Muscle layer of colon (tissue), 2 donors: ENCODE data around the gene GPN3.
A peak's percentile ranks its signal among the peaks of the same experiment; 100 is the strongest.

ENCODE experiments used
- H3K27ac ChIP-seq: one replicate; pipeline ENCODE4 v1.7.0; 2013; ENCODE audit warnings: low read depth, mild to moderate bottlenecking, low read length, moderate library complexity
- H3K27me3 ChIP-seq, 2 donors: one replicate each; pipeline ENCODE4 v1.7.0; 2013; ENCODE audit warnings: low read length in 2 of 2, mild to moderate bottlenecking in 2 of 2; ENCODE audit not compliant: insufficient read depth in 2 of 2, control insufficient read depth in 1 of 2
- H3K36me3 ChIP-seq: one replicate; pipeline ENCODE4 v1.7.0; 2013; ENCODE audit warnings: mild to moderate bottlenecking, low read length; ENCODE audit not compliant: insufficient read depth
- H3K4me1 ChIP-seq: one replicate; pipeline ENCODE4 v1.7.0; 2013; ENCODE audit warnings: mild to moderate bottlenecking, low read length; ENCODE audit not compliant: insufficient read depth
- H3K4me3 ChIP-seq, 2 donors: one replicate each; pipeline ENCODE4 v1.7.0; 2013; ENCODE audit warnings: low read length in 2 of 2, low read depth in 1 of 2, mild to moderate bottlenecking in 1 of 2, moderate library complexity in 1 of 2
- H3K9ac ChIP-seq: one replicate; pipeline ENCODE4 v1.7.0; 2013; ENCODE audit warnings: low read length
- H3K9me3 ChIP-seq: one replicate; pipeline ENCODE4 v1.7.0; 2013; ENCODE audit warnings: mild to moderate bottlenecking, low read length
- donor health status: abdominal sarcoma.
- donor health status: Adenocarcinoma of cecum.

GPN3 gene

DNA sequence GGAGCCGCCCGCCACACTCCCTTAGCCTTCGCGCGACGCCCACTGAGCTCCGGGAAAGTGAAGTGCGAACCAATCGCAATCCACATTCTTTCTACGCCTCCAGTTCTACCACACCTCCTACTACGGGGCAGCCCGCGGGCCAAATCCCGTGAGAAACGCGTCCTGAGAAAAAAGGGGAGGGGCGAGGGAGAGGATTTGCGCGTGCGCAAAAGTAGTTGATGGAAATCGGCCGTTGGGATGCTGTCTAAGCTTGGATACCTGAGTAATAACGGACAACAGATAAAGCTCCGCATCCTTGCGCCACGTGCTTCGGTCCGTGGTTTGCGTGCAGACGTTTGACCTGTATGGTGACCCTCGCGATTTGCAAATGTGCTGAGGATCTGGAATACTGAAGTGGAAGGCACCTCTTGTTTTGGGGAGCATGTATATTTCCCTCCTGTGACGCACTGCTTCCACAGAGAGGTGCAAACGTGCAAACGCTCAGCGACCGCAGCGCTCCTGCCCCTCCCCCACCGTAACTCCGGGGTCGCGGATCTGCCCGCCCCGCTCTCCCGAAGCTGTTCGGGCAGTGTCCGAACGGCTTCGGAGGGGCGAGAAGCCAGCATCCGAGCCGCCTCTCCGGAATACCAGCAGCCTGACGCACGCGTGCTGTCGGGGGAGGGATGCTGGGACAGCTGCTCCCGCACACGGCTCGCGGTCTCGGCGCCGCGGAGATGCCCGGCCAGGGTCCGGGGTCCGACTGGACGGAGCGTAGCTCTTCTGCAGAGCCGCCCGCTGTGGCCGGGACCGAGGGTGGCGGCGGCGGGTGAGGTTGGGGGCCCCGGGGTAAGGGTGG is at the start of gene GPN3, which contains the start of gene FAM216A:
Gene GPN3 (minus strand): TSS at position 44 of the 835 bp plus-strand sequence. CDS start 54 bp downstream, outside the sequence.
Gene FAM216A (plus strand): TSS at position 632 of the 835 bp plus-strand sequence. CDS start 31 bp downstream, at position 663.
- Histone ChIP-seq H3K36me3 (peaks cover 7% of the 10 kb centered on the region), H3K9me3 (no peaks in the 10 kb centered on the region), H3K4me3 (peak within 1 kb of the TSS; percentile 82 to 93), H3K4me1 (peaks cover 21% of the 10 kb centered on the region), H3K9ac (peak within 1 kb of the TSS; percentile 94), H3K27me3 (no peaks in the 10 kb centered on the region), H3K27ac (peak within 1 kb of the TSS; percentile 94)

DNA sequence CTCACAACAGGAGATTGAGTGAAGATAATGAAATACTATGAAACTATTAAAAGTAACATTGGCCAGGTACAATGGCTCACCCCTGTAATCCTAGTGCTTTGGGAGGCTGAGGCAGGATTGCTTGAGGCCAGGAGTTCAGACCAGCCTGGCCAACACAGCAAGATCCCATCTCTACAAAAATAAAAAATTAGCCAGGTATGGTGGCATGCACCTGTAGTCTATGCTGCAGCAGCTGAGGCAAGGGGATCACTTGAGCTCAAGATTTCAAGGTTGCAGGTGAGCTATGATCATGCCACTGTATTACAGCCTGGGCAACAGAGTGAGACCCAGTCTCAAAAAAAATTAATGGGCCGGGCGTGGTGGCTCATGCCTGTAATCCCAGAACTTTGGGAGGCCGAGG is 48.9 kb upstream of the GPN3 start:
- no peaks in the 10 kb centered on the region for H3K9me3 ChIP-seq
- H3K27ac ChIP-seq = no peak overlapping the region
- no peaks in the 10 kb centered on the region for H3K4me1 ChIP-seq
- no peaks in the 10 kb centered on the region for H3K36me3 ChIP-seq
- H3K9ac ChIP-seq = no peak overlapping the region
- no peaks in the 10 kb centered on the region for H3K27me3 ChIP-seq
- no peak overlapping the region for H3K4me3 ChIP-seq

- H3K27me3 ChIP-seq = no peaks in the 10 kb centered on the region
- no peaks in the 10 kb centered on the region for H3K36me3 ChIP-seq
- H3K4me3 ChIP-seq = no peak overlapping the region
- H3K9ac ChIP-seq = no peak overlapping the region
- H3K27ac ChIP-seq = no peak overlapping the region
- H3K4me1 ChIP-seq = no peaks in the 10 kb centered on the region
- no peaks in the 10 kb centered on the region for H3K9me3 ChIP-seq
Measured at GRCh38 chr12:110514363-110514762, 46.3 kb upstream of the GPN3 start.

GRCh38 chr12:110513842-110514241 is 45.8 kb upstream of the GPN3 start:
- Histone ChIP-seq H3K9me3 (no peaks in the 10 kb centered on the region), H3K27ac (no peak overlapping the region), H3K27me3 (no peaks in the 10 kb centered on the region), H3K9ac (no peak overlapping the region), H3K36me3 (no peaks in the 10 kb centered on the region), H3K4me1 (no peaks in the 10 kb centered on the region), H3K4me3 (no peak overlapping the region)

- H3K27ac ChIP-seq = no peak overlapping the region
- no peaks in the 10 kb centered on the region for H3K4me1 ChIP-seq
- H3K4me3 ChIP-seq = no peak overlapping the region
- no peaks in the 10 kb centered on the region for H3K9me3 ChIP-seq
- H3K27me3 ChIP-seq = no peaks in the 10 kb centered on the region
- no peaks in the 10 kb centered on the region for H3K36me3 ChIP-seq
- H3K9ac ChIP-seq = no peak overlapping the region
Measured at GRCh38 chr12:110508071-110508586, 40.1 kb upstream of the GPN3 start.

GRCh38 chr12:110505332-110505731 is 37.3 kb upstream of the GPN3 start:
- Histone ChIP-seq H3K9ac (no peak overlapping the region), H3K4me3 (no peak overlapping the region), H3K36me3 (no peaks in the 10 kb centered on the region), H3K27ac (no peak overlapping the region), H3K9me3 (no peaks in the 10 kb centered on the region), H3K4me1 (peaks cover 14% of the 10 kb centered on the region), H3K27me3 (no peaks in the 10 kb centered on the region)

DNA sequence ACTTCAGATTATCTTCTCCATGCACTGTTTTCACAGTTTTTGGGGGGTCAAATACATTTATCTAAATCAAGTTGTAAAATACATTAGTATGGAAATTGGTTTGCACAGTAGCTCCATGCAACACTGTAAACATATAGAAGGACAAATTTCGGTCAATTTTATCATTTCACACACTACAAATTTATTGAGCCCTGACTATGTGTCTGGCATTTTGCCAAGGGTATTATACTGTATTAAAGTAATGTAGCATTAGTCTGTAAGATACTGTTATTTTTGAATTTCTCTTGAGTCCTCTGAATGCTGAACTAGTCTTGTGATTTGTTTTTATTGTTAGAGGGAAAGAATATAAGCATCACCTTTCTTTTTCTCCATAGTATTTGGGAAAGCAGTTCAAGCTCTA is 35.4 kb upstream of the GPN3 start:
- Histone ChIP-seq H3K27ac (no peak overlapping the region), H3K4me3 (no peak overlapping the region), H3K4me1 (peaks cover 31% of the 10 kb centered on the region), H3K9ac (no peak overlapping the region), H3K27me3 (no peaks in the 10 kb centered on the region), H3K36me3 (no peaks in the 10 kb centered on the region), H3K9me3 (no peaks in the 10 kb centered on the region)

DNA sequence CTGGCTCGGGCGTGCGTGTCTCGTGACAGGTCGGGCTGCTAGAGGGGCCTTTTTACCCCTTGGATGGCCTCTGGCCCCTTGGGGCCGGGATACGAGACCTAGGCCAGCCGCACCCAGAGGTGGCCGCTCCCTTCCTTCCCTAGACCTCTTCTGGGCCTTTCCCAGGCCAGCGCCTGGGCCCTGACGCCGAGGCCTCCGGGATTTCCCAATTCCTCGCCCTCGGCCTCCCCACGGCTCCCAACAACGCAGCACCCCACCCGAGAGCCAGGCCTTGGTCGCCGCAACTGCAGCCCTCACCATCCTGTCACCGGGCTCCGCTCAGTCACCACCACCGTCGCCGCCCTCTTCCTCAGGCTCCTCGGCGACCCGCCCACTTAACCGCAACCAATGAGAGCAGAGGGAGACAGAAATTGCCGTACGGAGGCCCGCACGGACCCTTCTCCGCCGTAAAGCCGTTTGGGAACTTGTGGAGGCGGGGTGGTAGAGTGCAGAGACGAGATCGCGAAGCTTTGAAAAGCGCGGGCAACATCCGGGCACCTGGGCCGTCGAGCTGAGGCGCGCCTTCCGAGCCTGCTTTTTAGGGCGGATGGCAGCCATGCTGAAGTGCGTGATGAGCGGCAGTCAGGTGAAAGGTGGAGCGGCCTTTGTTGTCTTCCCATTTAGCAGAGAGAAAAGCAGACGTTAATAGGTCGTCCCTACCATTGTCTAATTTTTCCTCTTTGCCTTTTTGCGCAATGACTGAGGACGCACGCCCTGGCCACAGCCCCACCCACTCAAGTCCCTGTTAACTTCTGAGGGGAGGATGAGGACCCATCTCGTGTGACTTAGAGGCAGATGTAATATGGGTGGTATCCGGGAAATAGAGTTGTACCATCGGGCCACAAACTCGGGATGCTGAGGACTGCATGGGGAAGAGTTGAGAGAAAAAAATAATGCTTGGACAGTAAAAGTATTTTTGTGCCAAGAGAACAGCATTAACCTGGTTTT is 34.0 kb upstream of the GPN3 start, which contains the start of the genes RAD9B and VPS29:
Gene RAD9B (plus strand): TSS at position 580 of the 987 bp plus-strand sequence. CDS start 7 bp downstream, at position 587.
Gene VPS29 (minus strand): TSS at position 360 of the 987 bp plus-strand sequence. CDS start 60 bp downstream, at position 300.
- Histone ChIP-seq H3K9ac (peak within 1 kb of the TSS; percentile 72), H3K27me3 (no peaks in the 10 kb centered on the region), H3K4me1 (peaks cover 31% of the 10 kb centered on the region), H3K36me3 (no peaks in the 10 kb centered on the region), H3K27ac (peak within 1 kb of the TSS; percentile 67), H3K4me3 (peak within 1 kb of the TSS; percentile 47 to 99), H3K9me3 (no peaks in the 10 kb centered on the region)

DNA sequence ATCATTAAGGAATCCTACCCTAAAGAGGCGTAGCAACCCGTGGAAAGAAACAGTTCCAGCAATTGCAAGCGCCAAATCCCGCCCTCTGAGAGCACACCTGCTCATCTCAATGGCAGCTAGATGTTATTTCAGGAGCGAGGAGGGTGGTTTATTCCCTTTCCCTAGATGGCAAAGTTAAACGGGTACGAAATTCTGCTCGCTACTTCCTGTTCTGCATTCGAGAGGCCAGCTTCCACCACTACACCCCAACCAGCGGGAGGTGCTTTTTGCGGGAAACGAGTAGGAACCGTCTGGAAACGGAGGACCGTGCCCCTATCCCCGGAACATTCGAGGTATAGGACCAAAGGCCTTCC is 33.3 kb upstream of the GPN3 start:
- H3K4me3 ChIP-seq = peak overlapping the region; percentile 47 to 99
- peak overlapping the region; percentile 67 for H3K27ac ChIP-seq
- no peaks in the 10 kb centered on the region for H3K9me3 ChIP-seq
- H3K9ac ChIP-seq = peak overlapping the region; percentile 72
- H3K4me1 ChIP-seq = peaks cover 31% of the 10 kb centered on the region
- H3K27me3 ChIP-seq = no peaks in the 10 kb centered on the region
- no peaks in the 10 kb centered on the region for H3K36me3 ChIP-seq

- H3K9me3 ChIP-seq = no peaks in the 10 kb centered on the region
- no peak overlapping the region for H3K27ac ChIP-seq
- no peak overlapping the region for H3K9ac ChIP-seq
- H3K36me3 ChIP-seq = peaks cover 7% of the 10 kb centered on the region
- no peaks in the 10 kb centered on the region for H3K27me3 ChIP-seq
- H3K4me3 ChIP-seq = no peak overlapping the region
- H3K4me1 ChIP-seq = peaks cover 31% of the 10 kb centered on the region
Measured at GRCh38 chr12:110498984-110499706, 31.1 kb upstream of the GPN3 start.
